NCI-H345 treated with DMSO at 0.1 percent for 48 hours (cell line): ENCODE measurements around the gene TLR6.

Experiments
- DNase-seq: peaks from one replicate; lab custom pipeline; 2025; ENCODE audit not compliant: unreplicated experiment; lab: John Stamatoyannopoulos, UW

The TLR6 gene

DNA sequence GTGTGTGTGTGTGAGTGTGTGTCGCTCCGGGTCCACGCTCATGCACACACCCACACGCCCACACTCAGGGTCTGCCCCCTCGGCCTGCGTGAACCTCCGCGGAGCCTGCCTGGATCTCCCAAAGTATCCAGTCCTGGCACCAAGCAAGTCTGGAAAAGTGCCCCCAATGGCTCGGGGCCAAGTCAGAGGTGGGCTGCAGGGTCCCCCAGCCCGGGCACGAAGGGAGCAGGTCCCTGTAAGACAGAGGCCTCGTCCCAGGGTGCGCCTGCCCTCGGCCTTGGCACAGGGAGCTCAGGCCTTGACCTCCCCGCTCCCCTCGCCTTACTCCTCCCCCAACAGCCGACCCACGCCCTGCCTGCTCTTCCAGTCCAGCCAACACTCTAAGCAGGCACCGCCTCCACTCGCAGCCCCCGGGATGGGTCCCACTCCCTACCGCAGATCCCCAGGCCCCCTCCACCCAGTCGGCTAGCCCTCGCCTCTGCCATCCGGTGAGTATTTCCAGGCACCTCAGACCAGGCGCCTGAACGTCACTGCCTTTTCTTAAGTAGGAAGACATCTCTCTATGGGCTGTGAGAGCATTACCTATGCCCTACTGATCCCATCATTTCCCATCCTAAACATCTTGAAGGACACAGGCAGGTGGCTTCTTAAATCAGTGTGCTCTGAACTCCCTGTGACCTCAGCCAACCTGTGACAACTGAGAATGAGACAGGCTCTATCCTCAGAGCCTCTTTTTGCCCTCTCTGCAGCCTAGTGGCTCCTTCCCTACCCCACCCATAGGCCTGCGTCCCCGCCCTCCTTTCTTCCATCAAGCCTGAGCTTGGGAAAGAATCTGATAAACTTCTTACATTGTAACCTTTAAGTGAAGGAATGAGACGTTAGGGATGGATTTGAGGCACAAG is 11.7 kb upstream of the TLR6 start:
- no peak for DNase-seq

DNA sequence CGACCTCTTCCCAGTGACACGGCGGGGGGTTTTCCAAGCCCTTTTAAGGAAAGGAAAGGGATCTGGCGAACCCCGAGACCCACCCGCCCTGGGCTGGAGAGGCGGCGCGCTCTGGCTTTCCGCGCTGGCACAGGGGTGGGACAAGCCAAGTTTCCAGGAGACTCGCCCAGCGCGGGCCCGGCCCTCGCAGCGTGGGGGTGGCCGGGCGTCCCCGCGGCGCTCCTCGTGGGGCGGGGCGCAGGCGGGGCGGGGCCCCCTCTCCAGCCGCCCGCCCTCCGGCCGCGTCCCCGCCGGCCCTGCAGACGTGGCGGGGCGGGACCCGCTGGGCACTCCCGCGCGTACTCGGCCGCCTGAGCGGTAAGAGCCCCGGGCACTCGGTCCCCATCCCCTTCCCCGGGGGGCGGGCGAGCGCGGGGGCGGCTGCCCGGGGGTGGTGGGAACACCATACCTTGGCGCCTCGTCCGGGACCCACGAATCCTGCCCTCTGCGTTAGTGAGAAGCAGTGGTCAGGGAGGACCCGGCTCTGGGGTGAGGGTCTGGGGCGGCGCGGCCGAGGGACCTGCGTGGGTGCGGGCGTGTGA is 11.0 kb upstream of the TLR6 start, which contains the start of gene FAM114A1:
Gene FAM114A1, plus strand, starts transcription at position 329 of the 581 bp plus-strand sequence. CDS start 10,273 bp downstream, outside the sequence.
- DNase-seq, result no peak

DNA sequence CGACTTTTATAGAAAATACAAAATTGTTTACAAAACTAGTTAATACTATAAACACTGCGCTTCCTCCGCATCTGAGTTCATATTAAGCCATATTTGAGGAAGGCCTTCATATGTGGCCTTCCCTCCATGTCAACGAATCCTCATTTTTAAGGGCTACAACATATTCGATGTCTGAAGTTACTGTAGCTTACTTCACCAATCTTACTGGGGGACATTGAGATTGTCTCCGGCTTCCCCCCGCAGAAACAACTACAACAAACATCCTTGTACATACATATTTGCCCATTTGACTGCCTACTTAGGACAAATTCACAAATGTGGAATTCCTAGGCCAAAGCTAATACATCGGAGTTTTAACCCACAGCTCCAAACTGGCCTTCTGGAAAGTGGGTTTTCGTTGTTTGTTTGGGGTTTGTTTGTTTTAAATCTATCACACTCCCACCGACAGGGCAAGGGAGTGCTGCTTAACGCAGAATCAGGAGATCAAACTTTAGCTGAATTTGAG is 10.4 kb upstream of the TLR6 start:
- DNase-seq, result no peak

DNA sequence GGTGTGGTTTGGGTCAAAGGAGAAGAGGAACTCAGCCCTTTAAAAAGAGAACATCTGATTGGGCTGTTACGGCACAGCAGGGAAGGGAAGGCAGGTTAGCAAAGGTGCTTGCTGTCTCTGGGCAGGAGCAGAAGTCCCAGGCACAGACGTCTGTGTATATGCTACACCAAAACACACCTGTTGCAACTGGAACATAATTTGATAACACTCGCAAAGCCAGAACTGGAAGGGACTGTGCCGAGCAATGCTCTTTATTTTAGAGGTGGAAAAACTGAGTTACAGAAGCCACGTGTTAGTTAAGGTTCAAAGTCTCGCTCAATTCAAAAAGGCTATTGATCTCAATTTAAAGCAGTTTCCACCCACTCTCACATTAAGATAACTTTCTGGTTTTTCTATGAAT is 8.8 kb upstream of the TLR6 start:
- DNase-seq, result no peak

DNA sequence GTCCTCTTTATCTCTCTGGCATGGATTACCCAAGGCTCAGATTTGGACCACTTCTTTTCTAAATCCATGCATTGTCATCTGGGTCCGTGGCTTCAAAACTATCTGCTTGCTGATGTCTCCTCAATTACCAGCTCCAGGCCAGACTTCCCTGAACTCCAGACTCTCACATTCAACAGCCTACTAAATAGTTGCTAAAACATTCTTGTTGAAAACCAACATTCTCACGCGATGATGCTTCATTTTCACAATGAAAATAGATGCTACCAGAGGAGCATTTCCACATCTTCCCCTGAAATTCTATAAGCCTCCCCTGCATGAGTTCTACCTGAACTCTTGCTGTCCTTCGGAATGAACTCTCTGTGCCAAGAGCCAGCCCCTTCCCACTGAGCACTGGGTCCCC is 5.2 kb upstream of the TLR6 start:
- no peak for DNase-seq

DNA sequence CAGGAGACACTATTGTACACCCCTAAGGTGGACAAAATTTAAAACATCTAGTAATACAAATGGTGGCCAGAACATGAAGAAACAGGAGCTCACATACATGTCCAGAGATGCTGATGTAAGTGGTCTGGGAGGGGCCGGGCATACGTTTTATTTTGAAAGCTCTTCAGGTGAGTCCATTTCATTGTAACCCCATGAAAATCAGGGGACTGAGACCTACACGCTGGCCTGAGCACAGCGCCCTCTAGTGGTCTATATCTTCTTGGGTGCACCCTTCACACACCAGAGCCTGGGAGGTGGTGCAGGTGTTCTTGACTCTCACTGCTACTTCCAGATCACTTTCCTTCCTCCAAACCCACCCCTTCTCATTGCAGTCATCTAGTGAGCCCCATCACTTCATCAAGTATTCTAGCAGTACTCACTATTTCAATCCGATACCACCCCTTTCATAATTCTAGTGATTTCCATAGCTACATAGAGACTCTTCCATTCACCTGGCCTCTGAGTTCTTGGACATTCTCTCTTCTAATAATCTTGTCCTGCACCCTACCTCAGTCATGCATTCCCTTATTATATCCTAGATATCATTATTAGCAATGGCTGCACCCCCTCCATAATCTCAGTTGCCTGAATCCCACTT is 4.3 kb upstream of the TLR6 start:
- DNase-seq, result no peak

DNA sequence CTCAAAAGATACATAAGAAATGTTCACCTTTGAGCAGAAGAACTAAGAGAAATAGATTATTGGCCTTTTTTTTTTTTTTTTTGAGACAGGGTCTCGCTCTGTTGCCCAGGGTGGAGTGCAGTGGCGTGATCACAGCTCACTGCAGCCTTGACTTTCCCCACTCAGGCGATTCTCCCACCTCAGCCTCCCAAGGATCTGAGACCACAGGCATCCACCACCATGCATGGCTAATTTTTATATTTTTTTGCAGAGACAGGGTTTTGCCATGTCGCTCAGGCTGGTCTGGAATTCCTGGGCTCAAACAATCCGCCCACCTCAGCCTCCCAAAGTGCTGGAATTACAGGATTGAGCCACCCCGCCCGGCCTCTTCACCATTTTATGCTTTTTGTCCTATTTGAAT is 2.9 kb upstream of the TLR6 start:
- DNase-seq, result no peak

DNA sequence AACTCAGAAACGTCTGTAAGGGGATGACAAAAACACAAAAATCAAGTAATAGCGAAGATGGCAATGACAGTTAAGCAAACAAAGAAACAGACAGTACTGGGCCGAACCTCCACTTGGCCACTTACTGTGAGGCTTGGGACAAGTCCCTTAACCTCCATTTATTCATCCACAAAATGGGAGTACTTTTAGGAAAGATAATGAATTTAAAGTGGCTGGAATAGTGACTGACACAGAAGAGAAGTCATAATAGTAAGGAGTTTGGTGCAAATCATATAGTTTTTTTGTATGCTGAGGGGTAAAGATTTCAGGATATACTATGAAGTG is 1.4 kb upstream of the TLR6 start:
- no peak for DNase-seq

DNA sequence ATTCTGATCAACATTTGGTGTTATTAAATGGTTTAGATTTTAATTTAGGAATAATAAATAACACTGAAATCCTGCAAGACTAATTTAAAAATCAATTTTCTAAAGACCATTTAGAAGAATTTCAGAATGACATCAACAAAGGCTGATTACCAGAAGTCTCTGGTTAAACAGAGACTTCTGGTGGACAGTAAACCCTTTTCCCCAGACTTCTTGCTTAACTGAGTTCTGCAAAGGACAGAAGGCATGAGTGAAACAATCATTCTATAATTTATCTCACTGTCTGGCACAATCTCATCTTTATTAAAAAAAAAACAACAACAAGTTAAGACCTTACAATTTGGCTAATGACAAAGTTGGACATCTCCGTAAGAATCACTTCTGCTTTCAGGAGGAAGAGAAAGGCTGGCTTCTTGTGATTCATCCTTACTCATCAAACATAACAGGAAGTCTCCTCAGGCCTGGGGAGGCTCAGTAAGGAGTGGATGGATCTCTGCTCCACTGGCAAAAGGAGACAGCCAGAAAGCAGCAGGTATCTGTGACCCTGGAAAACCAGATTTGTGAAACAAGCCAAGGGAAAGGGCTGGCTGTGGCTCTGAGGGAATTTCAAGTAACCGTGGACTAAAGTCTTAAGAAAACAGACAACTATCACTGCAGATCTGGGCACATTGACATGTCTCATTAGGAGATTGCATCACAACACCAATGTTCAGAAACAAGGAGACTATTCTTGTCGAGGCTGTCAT is 908 bp upstream of the TLR6 start:
- DNase-seq, result no peak

DNA sequence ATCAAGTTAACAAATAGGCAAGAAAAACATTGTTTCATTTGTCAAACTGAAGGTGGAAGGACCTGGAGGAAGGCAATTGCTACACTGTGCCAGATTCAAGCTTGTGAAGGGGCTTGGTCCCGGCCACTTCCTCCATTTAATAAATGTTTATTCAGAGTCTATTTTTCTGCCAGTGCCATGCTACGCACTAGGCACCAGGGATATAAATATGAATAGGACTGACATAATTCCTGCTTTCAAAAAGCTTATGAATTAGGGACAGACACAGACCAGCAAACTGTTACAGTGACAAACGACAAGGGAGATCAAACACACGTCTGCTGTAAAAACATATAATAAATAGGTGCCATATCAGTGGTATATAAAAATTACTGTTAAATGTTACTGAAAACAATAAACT is 571 bp downstream of the TLR6 start:
- no peak for DNase-seq

DNA sequence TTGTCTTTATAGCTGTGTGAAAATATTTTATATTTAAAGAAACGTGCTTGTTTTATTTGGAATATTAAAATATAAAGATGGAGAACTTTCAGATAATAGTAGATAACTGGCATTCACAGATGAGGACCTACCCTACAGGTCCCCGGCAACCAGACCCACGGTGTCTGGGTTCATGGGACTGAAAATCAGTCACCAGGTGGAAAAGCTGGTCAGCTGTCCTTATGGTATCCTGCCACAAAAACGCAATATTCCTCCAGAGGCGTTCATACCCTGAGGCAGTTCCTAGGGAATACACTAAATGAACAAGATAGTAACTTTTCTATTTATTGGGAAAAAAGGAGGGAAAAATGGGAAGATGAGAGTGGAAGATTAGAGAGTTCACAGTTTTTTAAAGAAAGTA is 1.2 kb downstream of the TLR6 start:
- DNase-seq, result no peak

DNA sequence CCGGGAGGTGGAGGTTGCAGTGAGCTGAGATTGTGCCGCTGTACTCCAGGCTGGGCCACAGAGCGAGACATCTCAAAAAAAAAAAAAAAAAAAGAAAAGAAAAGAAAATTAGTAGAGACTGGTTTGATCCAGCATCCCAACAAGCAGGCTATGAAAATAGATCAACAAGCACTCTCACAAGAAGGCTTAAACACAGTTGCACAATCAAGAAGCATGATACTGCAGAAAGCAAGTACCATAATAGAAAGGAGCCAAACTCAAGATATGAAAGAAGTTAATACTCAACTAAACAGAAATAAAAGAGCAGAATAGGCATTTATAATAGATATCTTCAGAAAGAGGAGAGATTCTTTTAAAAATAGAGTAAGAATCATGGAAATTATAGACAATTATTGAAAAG is 10.6 kb downstream of the TLR6 start:
- DNase-seq, result no peak

DNA sequence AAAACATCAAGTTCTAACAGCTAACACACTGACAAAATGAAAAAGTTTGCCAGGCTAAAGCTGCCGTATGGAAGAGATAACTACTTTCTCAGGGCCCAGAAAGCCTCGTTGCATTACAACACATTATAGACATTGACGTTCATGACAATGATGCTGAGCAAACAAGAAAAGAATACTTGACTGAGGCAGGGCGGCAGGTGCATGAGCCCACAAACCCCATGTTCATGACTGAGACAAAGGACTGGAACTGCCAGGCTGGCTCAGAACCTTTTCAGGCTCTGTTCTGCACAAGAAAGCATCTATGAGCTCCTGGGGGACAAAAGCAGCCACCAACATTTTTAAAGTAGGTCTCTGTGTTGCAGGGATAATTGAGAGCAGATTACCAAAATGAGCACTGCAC is 13.6 kb downstream of the TLR6 start:
- peak; percentile 89 for DNase-seq

DNA sequence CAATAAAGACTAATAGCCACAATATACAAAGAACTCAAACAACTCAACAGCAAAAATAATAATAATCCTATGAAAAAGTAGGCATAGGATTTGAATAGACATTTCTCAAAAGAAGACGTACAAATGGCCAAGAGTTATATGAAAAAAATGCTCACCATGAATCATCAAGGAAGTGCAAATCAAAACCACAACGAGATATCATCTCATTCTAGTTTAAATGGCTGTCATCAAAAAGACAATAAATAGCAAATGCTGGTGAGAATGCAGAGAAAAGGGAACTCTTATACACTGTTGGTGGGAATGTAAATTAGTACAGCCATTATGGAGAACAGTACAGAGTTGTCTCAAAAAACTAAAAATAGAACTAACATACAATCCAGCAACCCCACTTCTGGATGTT is 18.8 kb downstream of the TLR6 start:
- DNase-seq, result no peak

DNA sequence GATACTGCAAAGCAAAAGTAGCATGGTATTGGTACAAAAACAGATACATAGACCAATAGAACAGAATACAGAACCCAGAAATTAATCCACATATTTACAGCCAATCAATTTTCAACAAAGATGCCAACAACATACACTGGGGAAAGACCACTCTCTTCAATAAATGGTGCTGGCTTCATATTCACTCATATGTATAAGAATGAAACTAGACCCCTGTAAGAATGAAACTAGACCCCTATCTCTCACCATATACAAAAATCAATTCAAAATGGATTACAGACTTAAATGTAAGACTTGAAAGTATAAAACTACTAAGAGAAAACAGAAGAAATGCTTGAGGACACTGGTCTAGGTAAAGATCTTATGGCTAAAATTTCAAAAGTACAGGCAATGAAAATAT is 19.3 kb downstream of the TLR6 start:
- DNase-seq, result no peak

DNA sequence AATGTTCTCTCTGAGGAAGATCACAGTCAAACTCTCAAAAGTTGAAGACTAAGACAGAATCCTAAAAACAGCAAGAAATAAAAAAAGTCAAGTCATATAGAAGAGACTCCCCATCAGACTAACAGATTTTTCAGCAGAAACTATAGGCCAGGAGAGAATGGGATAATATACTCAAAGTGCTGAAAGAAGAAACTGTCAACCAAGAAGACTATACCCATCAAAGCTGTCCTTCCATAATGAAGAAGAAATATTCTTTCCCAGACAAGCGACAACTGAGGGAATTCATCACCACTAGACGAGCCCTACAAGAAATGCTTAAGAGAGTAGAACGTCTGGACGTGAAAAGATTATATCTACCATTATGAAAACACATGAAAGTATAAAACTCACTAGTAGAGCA is 22.0 kb downstream of the TLR6 start:
- no peak for DNase-seq

DNA sequence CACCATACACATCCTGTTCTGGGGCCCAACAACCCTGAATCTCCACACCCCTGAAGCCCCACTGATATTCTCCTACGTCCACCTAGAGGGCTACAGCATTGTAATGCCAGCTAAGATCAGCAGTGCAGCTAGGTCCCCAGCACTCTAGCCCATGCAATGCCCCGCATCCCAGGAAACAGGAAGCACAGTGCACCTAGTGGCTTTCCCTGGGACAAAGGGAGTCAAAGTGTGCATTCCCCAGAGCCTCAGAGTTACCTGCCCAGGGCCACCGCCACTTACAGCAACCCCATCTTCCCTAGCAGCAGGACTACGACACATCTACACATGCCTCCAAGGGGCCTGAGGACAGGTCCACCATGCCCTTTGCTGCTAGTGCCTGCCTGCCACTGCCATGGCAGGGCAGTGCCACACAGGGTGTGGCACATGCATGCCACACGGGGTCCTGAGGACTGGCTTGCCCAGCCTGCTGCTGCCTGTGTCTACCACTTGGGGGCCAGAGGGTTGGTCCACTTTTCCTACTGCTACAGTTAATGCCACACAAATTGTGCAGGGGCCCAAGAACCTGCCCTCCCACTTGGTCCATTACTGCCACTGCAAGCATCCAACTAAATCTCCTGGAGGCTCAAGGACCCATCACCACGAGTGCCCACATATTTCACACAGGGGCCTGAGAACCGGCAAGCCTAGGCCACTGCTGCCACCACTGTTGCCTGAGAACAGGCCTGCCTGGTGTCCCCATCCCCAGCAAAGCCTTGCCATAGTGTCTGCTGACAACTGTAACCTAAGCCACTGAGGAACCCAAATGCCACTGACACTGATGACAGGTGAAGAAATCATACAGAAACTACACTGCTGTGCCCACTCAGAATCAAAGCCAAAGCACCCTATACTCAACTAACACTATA is 23.7 kb downstream of the TLR6 start:
- DNase-seq, result no peak

DNA sequence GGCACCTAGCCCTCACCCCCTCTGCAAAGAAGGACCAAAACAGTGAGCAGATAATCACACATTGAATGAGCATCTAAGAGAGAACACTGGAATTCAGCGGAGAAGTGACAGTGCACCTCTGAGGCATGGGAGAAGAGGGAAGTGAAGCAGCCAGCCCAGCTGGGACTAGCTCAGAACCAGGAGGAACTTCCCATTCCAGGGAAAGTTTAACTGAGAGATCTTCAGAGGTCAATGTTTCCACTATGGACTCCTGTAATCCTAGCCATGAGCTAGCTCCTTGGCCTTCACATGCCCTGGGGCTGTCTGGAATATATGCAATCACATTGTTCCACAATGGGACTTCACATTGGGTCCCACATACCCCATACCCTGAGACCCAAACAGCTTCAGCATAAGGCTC is 24.4 kb downstream of the TLR6 start:
- DNase-seq, result no peak

DNA sequence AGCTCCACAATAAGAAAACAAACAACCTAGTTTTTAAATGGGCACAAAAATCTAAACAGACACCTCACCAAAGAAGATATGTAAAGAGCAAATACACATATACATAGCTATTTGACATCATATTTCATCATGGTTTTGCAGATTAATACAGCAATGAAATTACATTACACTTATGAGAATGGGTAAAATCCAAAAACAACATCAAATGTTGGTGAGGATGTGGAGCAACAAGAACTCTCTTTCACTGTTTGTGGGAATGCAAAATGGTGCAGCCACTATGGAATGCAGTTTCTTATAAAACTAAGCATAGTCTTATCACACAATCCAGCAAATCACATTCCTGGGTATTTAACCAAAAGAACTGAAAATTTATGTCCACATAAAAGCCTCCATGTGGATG is 25.0 kb downstream of the TLR6 start:
- no peak for DNase-seq

DNA sequence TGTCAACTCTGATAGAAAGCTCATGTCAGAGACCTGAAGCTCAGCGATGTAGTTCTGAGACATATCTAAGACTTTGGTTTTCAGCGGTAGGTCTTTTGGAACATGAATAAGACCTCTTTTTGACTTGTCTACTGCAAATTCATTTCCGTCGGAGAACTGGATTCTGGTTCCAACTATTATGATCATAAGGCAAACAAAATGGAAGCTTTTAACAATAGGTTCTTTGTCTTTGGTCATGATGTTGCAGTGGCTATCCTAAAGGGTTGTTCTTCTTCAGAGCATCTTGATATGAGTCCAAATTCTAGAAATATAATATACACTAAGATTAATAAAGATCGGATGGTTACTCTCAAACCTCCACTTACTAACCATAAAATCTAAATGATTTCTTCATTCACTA is 27.4 kb downstream of the TLR6 start:
- no peak for DNase-seq
